Amygdala (tissue), 56 donors: ENCODE data around the gene PSTK.

Experiments used
- DNase-seq, 56 donors: peaks; one replicate each; lab custom pipeline; 2025; lab: John Stamatoyannopoulos, UW

Gene PSTK

GRCh38 chr10:123017421-123018165 is 37.4 kb downstream of the PSTK start:
- DNase-seq = no peak

- no peak for DNase-seq
These were observed 38.3 kb downstream of the PSTK start for GRCh38 chr10:123018531-123018930.

- no peak for DNase-seq
These were observed 39.1 kb downstream of the PSTK start for GRCh38 chr10:123019264-123019663.

DNA sequence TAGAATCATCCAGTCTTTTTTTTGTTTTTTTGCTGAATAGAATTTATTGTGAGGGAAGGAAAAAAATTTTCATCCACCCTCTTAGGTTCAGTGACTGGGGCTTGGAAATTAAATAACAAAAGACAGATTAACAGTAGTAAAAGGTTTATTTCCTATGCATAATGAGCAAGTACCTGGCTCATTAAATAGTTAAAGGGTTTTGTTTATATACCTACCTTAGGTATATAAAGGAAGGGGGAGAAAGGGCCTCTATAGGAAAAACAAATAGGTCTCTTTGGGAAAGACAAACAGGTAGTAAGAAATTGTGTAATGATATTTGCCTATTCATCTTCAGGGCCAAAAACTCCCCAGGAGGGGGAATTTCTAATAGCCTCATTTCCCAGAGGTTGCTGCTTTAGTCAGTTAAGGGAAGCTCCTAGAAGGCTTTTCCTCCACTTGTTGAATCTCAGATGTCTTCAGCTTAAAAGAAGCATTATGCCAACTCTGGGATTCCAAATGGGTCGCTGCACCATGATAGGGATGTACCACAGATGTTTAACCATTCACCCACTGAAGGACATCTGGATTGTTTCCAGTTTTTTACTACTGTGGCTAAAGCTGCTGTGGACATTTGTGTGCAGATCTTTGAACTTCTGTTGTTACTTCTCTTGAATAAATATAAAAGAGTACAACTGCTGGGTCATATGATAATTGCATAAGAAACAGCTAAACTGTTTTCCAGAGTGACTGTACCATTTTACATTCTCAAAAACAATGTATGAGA is 39.9 kb downstream of the PSTK start:
- DNase-seq = no peak

- no peak for DNase-seq
These were observed 41.3 kb downstream of the PSTK start for GRCh38 chr10:123021517-123021916.

GRCh38 chr10:123024540-123024939 is 44.3 kb downstream of the PSTK start:
- no peak for DNase-seq

- DNase-seq = no peak
These were observed 46.1 kb downstream of the PSTK start for GRCh38 chr10:123026302-123026701.

- DNase-seq = no peak
These were observed 47.7 kb downstream of the PSTK start for GRCh38 chr10:123027861-123028260.

DNA sequence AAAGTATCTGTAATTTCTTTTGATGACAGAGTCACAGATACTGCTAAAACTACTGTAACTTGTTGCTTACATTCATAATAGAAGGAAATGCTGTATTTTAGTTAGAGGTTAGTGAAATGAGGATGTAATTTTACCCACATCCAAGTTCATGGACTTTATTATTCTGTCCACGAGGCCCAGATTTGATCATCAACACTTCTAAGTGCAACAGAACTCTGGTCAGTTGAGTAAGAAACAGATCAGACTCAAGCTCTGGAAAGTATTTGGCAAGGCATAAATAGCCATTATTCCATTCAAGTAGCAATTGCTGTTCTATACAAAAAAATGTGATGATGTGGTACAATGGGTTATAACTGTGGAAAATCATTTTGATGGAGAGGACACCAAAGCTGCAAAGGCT is 50.9 kb downstream of the PSTK start:
- no peak for DNase-seq

GRCh38 chr10:123034332-123034731 is 54.1 kb downstream of the PSTK start:
- DNase-seq = no peak

DNA sequence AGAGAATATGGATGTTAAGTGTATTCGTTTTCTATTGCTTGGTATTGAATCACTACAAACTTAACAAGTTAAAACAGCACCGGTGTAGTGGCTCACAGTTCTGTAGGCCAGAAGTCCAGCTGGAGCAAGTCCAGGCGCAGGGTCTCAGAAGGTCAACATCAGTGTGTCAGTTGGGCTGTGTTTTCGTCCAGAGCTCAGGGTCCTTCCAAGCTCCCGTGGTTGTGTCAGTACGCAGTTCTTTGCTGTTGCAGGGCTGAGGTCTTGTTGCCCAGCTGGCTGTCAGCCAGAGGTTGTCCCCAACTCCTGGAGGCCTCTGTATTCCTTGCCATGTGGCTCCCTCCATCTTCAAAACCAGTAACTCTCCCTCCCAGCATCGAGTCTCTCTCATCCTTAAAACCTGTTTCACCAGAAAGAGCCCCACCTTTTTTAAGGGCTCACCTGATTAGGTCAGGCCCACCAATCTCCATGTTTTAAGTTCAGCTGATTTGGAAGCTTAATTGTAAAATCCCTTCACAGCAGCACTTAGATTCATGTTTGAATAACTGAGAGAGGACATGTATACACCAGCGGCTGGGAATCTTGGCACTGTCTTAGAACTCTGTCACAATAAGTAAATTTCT is 55.4 kb downstream of the PSTK start:
- no peak for DNase-seq

- DNase-seq = no peak
These were observed 58.8 kb downstream of the PSTK start for GRCh38 chr10:123038782-123039631.

- DNase-seq = no peak
These were observed 59.4 kb downstream of the PSTK start for GRCh38 chr10:123039632-123039930.
